Measurements from ENCODE around the gene ACTL9.

The ACTL9 gene

DNA sequence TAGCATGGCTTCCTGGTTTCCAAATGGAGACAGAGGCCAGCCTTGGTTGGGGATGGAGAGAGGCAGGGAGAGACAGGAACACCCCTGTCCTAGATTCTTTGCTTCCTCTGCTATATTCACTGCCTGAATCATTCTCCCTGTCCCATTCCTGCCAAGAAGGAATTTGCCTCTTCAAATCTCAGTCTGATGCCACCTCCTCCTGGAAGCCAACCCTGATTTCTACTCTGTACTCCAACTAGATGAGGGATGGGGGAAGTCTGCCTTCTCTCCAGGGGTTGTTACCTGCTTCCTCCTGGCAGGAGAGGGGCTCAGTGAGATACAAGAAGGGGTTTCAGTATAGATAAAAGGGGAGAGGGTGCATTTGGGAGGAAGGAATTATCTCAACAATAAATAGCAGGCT lies 1.3 kb upstream of the ACTL9 start:
- no peaks in the 10 kb centered on the region for H3K9me3 ChIP-seq (ENCODE audit: control insufficient read depth, insufficient read depth, low read length)
- no peak overlapping the region for H3K27ac ChIP-seq (ENCODE audit: low read depth, low read length)
- no peaks in the 10 kb centered on the region for H3K79me2 ChIP-seq (ENCODE audit: control insufficient read depth, low read length)
- H3K4me3 ChIP-seq (ENCODE audit: low read length): no peak overlapping the region
- no peaks in the 10 kb centered on the region for H3K36me3 ChIP-seq (ENCODE audit: control insufficient read depth, low read length)
- H3K4me1 ChIP-seq (ENCODE audit: control insufficient read depth, low read length): no peaks in the 10 kb centered on the region
- H3K9me2 ChIP-seq (replicated peaks; ENCODE audit: control insufficient read depth, low read length): no peaks in the 10 kb centered on the region
- H4K20me1 ChIP-seq (ENCODE audit: control insufficient read depth, insufficient read depth, low read depth, low read length): no peaks in the 10 kb centered on the region
- H3K27me3 ChIP-seq (ENCODE audit: control insufficient read depth, low read length): no peaks in the 10 kb centered on the region
- TF ChIP-seq, protein P1, sequence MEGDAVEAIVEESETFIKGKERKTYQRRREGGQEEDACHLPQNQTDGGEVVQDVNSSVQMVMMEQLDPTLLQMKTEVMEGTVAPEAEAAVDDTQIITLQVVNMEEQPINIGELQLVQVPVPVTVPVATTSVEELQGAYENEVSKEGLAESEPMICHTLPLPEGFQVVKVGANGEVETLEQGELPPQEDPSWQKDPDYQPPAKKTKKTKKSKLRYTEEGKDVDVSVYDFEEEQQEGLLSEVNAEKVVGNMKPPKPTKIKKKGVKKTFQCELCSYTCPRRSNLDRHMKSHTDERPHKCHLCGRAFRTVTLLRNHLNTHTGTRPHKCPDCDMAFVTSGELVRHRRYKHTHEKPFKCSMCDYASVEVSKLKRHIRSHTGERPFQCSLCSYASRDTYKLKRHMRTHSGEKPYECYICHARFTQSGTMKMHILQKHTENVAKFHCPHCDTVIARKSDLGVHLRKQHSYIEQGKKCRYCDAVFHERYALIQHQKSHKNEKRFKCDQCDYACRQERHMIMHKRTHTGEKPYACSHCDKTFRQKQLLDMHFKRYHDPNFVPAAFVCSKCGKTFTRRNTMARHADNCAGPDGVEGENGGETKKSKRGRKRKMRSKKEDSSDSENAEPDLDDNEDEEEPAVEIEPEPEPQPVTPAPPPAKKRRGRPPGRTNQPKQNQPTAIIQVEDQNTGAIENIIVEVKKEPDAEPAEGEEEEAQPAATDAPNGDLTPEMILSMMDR (IDR thresholded peaks at IDR 0.05; ENCODE audit: low read depth, low read length, poor library complexity, severe bottlenecking): no peak
- TF ChIP-seq EZH2phosphoT487 (IDR thresholded peaks at IDR 0.05; ENCODE audit: borderline replicate concordance, low read length): no peak
- no peak overlapping the region for H3K4me2 ChIP-seq (ENCODE audit: low read length)
- H3F3A ChIP-seq (ENCODE audit: control insufficient read depth, insufficient read depth): no peaks in the 10 kb centered on the region

GRCh38 chr19:8697671-8698432 lies 743 bp downstream of the ACTL9 start:
- Histone ChIP-seq H3K27me3 (ENCODE audit: control insufficient read depth, low read length) (no peaks in the 10 kb centered on the region), H3K4me1 (ENCODE audit: control insufficient read depth, low read length) (no peaks in the 10 kb centered on the region), H4K20me1 (ENCODE audit: control insufficient read depth, insufficient read depth, low read depth, low read length) (no peaks in the 10 kb centered on the region), H3F3A (ENCODE audit: control insufficient read depth, insufficient read depth) (no peaks in the 10 kb centered on the region), H3K79me2 (ENCODE audit: control insufficient read depth, low read length) (no peaks in the 10 kb centered on the region), H3K9me3 (ENCODE audit: control insufficient read depth, insufficient read depth, low read length) (no peaks in the 10 kb centered on the region), H3K4me2 (ENCODE audit: low read length) (no peak overlapping the region), H3K36me3 (ENCODE audit: control insufficient read depth, low read length) (no peaks in the 10 kb centered on the region), H3K4me3 (ENCODE audit: low read length) (no peak overlapping the region), H3K9me2 (replicated peaks; ENCODE audit: control insufficient read depth, low read length) (no peaks in the 10 kb centered on the region), H3K27ac (ENCODE audit: low read depth, low read length) (no peak overlapping the region)
- TF ChIP-seq EZH2phosphoT487 (IDR thresholded peaks at IDR 0.05; ENCODE audit: borderline replicate concordance, low read length): no peak
- TF ChIP-seq, protein P1 (IDR thresholded peaks at IDR 0.05; ENCODE audit: low read depth, low read length, poor library complexity, severe bottlenecking): peak; percentile 54

GRCh38 chr19:8696993-8697392 lies 1.6 kb downstream of the ACTL9 start:
- TF ChIP-seq, protein P1 (IDR thresholded peaks at IDR 0.05; ENCODE audit: low read depth, low read length, poor library complexity, severe bottlenecking): no peak
- TF ChIP-seq EZH2phosphoT487 (IDR thresholded peaks at IDR 0.05; ENCODE audit: borderline replicate concordance, low read length): no peak
- Histone ChIP-seq H3K79me2 (ENCODE audit: control insufficient read depth, low read length) (no peaks in the 10 kb centered on the region), H3F3A (ENCODE audit: control insufficient read depth, insufficient read depth) (no peaks in the 10 kb centered on the region), H3K4me1 (ENCODE audit: control insufficient read depth, low read length) (no peaks in the 10 kb centered on the region), H3K4me2 (ENCODE audit: low read length) (no peak overlapping the region), H3K4me3 (ENCODE audit: low read length) (no peak overlapping the region), H4K20me1 (ENCODE audit: control insufficient read depth, insufficient read depth, low read depth, low read length) (no peaks in the 10 kb centered on the region), H3K9me2 (replicated peaks; ENCODE audit: control insufficient read depth, low read length) (no peaks in the 10 kb centered on the region), H3K9me3 (ENCODE audit: control insufficient read depth, insufficient read depth, low read length) (no peaks in the 10 kb centered on the region), H3K27me3 (ENCODE audit: control insufficient read depth, low read length) (no peaks in the 10 kb centered on the region), H3K36me3 (ENCODE audit: control insufficient read depth, low read length) (no peaks in the 10 kb centered on the region), H3K27ac (ENCODE audit: low read depth, low read length) (no peak overlapping the region)
